ENCODE measurements around the gene OCEL1.

OCEL1 gene, protein sequence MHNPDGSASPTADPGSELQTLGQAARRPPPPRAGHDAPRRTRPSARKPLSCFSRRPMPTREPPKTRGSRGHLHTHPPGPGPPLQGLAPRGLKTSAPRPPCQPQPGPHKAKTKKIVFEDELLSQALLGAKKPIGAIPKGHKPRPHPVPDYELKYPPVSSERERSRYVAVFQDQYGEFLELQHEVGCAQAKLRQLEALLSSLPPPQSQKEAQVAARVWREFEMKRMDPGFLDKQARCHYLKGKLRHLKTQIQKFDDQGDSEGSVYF

DNA sequence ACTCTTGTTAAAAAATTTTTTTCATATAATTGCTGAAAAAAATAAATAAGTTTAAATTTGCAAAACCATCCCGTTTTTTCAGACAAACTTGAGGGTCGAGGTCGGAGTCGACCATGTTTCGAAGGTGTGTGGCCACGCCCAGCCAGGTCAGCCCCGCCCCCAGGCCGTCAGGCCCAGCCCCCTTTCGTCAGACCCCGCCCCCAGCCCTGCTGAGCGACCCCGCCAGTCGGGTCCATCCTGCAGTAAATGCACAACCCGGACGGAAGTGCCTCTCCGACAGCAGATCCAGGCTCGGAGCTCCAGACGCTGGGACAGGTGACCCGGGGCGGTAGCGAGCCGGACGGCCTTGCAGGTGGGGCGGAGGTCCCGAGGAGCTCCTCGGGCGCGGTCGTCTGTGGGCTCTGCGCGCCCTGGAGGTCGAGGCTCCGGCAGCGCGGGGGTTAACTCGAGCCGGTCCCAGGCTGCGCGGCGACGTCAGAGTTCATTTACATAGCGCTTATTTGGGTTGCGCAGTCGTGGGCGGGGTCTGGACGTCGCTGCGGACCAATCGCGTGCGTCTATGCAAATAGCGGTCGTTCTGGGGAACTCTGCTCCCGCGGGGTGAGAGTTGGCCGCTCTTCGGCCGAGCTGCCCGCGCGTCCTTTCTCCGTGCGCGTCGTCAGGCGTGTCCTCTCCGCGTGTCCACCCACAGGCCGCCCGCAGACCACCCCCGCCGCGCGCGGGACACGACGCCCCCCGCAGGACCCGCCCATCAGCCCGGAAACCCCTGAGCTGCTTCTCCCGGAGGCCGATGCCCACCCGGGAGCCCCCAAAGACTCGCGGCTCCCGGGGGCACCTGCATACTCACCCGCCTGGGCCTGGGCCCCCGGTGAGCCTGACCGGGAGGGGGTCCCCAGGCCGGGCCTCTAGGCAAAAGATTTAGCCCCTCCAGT lies at the start of gene OCEL1:
Gene OCEL1 (plus strand): TSS at position 225 of the 932 bp plus-strand sequence. CDS start 22 bp downstream, at position 247.
- H2AFZ ChIP-seq, result peak within 1 kb of the TSS; percentile 100
- H3K9me3 ChIP-seq (ENCODE audit: control insufficient read depth, low read length), result no peaks in the 10 kb centered on the region
- peak within 1 kb of the TSS; percentile 19 for H3K9ac ChIP-seq
- no peaks in the 10 kb centered on the region for H3K27me3 ChIP-seq (ENCODE audit: control insufficient read depth, insufficient read depth, low read length)
- H3K4me1 ChIP-seq, result peaks cover 8% of the 10 kb centered on the region
- peak within 1 kb of the TSS; percentile 97 for H3K4me2 ChIP-seq (ENCODE audit: low read length)
- H3K27ac ChIP-seq, result peak within 1 kb of the TSS; percentile 87
- peak within 1 kb of the TSS; percentile 86 for H3K4me3 ChIP-seq (ENCODE audit: low read depth, low read length)
- no peaks in the 10 kb centered on the region for H3K79me2 ChIP-seq
- TF ChIP-seq, protein P1, sequence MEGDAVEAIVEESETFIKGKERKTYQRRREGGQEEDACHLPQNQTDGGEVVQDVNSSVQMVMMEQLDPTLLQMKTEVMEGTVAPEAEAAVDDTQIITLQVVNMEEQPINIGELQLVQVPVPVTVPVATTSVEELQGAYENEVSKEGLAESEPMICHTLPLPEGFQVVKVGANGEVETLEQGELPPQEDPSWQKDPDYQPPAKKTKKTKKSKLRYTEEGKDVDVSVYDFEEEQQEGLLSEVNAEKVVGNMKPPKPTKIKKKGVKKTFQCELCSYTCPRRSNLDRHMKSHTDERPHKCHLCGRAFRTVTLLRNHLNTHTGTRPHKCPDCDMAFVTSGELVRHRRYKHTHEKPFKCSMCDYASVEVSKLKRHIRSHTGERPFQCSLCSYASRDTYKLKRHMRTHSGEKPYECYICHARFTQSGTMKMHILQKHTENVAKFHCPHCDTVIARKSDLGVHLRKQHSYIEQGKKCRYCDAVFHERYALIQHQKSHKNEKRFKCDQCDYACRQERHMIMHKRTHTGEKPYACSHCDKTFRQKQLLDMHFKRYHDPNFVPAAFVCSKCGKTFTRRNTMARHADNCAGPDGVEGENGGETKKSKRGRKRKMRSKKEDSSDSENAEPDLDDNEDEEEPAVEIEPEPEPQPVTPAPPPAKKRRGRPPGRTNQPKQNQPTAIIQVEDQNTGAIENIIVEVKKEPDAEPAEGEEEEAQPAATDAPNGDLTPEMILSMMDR (IDR thresholded peaks at IDR 0.05), result no peak
- no peaks in the 10 kb centered on the region for H3K36me3 ChIP-seq (ENCODE audit: control insufficient read depth, insufficient read depth, low read length)

DNA sequence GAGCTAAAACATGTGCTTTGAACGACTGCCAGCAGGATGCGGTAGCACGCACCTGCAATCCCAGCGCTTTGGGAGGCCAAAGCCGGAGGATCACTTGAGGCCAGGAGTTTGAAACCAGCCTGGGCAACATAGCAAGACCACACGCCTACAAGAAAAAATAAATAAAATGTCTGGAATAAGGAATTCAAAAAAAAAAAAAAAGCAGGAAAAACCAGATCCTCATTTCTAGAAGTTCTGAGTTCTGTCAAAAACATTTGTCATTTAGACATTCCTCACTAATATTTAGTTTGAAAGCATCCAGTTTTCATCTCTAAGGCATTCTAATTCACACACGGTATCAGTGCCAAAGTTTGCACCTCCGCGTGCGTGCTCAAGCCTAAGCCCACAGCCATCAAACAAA lies 47.7 kb upstream of the OCEL1 start:
- no peak overlapping the region for H3K4me2 ChIP-seq (ENCODE audit: low read length)
- no peaks in the 10 kb centered on the region for H3K4me1 ChIP-seq
- no peaks in the 10 kb centered on the region for H3K9me3 ChIP-seq (ENCODE audit: control insufficient read depth, low read length)
- no peaks in the 10 kb centered on the region for H3K36me3 ChIP-seq (ENCODE audit: control insufficient read depth, insufficient read depth, low read length)
- no peak overlapping the region for H3K27ac ChIP-seq
- TF ChIP-seq, protein P1 (IDR thresholded peaks at IDR 0.05), result no peak
- no peak overlapping the region for H3K9ac ChIP-seq
- no peaks in the 10 kb centered on the region for H3K79me2 ChIP-seq
- no peak overlapping the region for H3K4me3 ChIP-seq (ENCODE audit: low read depth, low read length)
- no peaks in the 10 kb centered on the region for H3K27me3 ChIP-seq (ENCODE audit: control insufficient read depth, insufficient read depth, low read length)
- no peak overlapping the region for H2AFZ ChIP-seq

DNA sequence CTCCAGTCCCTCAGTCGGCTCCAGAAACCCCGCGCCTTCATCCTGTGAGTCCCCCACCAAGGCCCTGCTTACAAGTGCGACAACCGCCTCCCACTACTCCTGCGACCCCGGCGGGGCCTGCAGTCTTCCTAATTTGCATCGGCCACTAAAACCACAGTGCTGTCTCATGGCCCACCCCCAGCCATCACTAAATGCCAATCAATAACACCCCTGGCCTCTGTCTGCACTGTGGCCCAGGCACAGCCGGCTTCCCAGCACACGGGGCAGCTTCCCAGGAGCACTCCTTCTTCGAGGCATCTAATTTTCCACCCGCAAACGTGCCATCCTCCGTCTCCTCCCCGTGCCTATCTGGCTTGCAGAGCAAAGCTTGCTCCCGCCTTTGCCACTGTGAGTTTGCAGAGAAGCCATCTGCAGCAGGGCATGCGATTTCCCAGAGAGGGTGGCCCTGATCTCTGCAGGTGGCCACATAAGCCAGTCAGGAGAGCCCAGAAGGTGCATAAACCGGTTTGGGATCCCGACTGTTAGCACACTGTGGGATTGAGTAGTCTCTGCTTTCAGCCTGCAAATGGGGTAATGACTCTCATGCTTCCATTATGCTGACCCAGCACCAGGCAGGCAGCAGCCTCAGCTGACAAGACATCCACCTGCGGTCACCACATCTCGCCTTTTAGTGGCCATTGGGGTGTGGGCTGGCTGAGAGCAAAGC lies 44.9 kb upstream of the OCEL1 start:
- TF ChIP-seq, protein P1 (IDR thresholded peaks at IDR 0.05), result no peak
- H3K9ac ChIP-seq, result no peak overlapping the region
- no peak overlapping the region for H3K27ac ChIP-seq
- H3K79me2 ChIP-seq, result no peaks in the 10 kb centered on the region
- no peaks in the 10 kb centered on the region for H3K9me3 ChIP-seq (ENCODE audit: control insufficient read depth, low read length)
- no peaks in the 10 kb centered on the region for H3K4me1 ChIP-seq
- no peak overlapping the region for H3K4me3 ChIP-seq (ENCODE audit: low read depth, low read length)
- no peaks in the 10 kb centered on the region for H3K36me3 ChIP-seq (ENCODE audit: control insufficient read depth, insufficient read depth, low read length)
- no peak overlapping the region for H3K4me2 ChIP-seq (ENCODE audit: low read length)
- no peaks in the 10 kb centered on the region for H3K27me3 ChIP-seq (ENCODE audit: control insufficient read depth, insufficient read depth, low read length)
- no peak overlapping the region for H2AFZ ChIP-seq

DNA sequence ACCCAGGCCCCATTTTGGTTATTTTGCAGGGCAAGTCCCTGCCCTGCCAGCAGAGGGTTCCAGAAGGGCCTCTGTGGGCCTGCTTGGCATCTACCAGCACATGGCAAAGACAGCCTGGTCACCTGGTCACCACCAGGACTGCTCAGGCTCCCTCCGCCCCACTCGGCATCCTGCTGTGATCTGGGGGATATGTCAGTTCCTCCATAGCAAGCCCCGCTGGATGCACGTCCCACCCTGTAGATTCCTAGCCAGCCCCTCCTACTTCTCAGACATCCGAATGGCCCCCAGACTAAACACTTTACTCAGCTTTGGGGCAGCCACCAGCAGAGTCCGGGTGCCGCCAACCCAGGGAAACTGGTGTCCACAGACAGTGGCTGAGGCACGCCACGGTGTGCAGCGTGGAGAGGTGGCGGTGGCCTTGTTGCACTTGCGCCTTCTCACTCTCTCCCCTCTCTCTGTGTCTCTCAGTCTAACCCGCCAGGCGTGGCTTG lies 42.7 kb upstream of the OCEL1 start:
- no peak overlapping the region for H3K4me3 ChIP-seq (ENCODE audit: low read depth, low read length)
- TF ChIP-seq, protein P1 (IDR thresholded peaks at IDR 0.05), result no peak
- no peaks in the 10 kb centered on the region for H3K36me3 ChIP-seq (ENCODE audit: control insufficient read depth, insufficient read depth, low read length)
- no peaks in the 10 kb centered on the region for H3K4me1 ChIP-seq
- no peaks in the 10 kb centered on the region for H3K27me3 ChIP-seq (ENCODE audit: control insufficient read depth, insufficient read depth, low read length)
- no peak overlapping the region for H2AFZ ChIP-seq
- H3K27ac ChIP-seq, result no peak overlapping the region
- H3K9ac ChIP-seq, result no peak overlapping the region
- H3K9me3 ChIP-seq (ENCODE audit: control insufficient read depth, low read length), result no peaks in the 10 kb centered on the region
- no peaks in the 10 kb centered on the region for H3K79me2 ChIP-seq
- no peak overlapping the region for H3K4me2 ChIP-seq (ENCODE audit: low read length)

All from parathyroid adenoma (tissue), 2 donors.